ENCODE measurements around the gene EPB41L4B.

Gene EPB41L4B

GRCh38 chr9:109186857-109187520, 133.9 kb downstream of the EPB41L4B start:
- Histone ChIP-seq H3K27ac (ENCODE audit: low read length) (no peak overlapping the region), H3K27me3 (ENCODE audit: control insufficient read depth, insufficient read depth, low read length) (no peaks in the 10 kb centered on the region), H3K4me1 (ENCODE audit: control insufficient read depth, low read depth, low read length) (no peaks in the 10 kb centered on the region), H3K9ac (ENCODE audit: low read length) (no peak overlapping the region), H3K9me3 (ENCODE audit: control insufficient read depth, low read depth, low read length) (no peaks in the 10 kb centered on the region), H3K36me3 (ENCODE audit: control insufficient read depth, low read depth, low read length) (no peaks in the 10 kb centered on the region), H3K4me3 (ENCODE audit: low read length) (no peak overlapping the region)

DNA sequence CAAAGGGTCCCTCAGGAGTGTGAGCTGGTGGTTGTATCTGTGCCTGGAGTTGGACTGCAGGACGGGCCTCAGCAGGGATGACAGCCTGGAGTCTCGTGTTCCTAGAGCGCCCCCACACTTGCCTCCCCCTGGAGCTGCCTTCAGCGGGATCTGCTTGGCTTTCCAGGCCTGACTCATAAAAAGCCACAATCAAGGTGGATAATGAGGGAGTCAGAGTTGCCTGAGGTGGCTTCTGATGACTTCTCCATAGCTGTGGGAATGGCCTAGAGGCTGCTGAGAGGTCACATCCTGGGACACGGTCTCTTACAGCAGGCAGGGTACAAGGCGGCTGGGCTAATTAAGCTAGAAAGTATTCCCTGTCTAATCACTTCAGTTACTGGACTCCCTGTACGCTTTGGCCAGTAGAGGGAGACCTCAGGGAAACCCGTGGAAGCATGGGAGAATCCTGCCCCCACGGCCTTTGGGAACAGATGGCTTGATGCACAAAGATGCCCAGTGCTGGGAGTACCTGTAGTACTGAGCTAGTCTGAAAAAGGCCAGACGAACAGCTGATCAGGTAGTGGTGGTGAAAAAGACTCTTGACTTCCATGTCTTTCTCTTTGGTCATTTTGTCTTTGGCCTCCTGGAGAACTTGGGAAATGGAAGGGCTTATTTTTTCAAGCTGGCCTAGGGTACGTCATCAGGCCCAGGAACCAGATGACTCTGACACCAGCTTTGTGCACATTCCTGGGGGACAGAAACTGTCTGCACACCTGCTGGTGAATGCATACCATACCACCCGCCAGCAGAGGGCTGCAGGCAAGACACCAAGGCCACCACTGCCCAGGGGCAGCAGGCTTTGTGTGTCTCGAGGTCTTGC, 137.7 kb downstream of the EPB41L4B start:
- Histone ChIP-seq H3K4me1 (ENCODE audit: control insufficient read depth, low read depth, low read length) (no peaks in the 10 kb centered on the region), H3K9ac (ENCODE audit: low read length) (no peak overlapping the region), H3K36me3 (ENCODE audit: control insufficient read depth, low read depth, low read length) (no peaks in the 10 kb centered on the region)

DNA sequence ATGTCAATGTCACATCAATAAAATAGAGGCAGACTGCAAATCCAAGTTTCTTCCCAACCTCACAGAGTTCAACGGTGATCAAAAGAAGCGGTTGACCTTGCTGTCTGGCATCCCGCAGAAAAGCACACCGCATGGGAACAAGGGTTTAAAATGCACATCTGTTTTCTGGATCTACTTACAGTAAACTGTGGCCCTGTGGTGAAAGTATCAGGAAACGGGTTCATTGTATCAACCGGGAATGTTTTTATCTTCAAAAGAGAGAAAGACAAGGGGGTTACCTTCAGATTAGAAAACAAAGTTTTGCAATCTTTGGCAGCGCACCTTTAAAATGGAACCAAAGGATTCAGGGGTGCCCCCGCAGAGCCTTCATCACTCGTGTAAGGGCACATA, 138.3 kb downstream of the EPB41L4B start:
- H3K27ac ChIP-seq (ENCODE audit: low read length), result no peak overlapping the region
- no peak overlapping the region for H3K4me3 ChIP-seq (ENCODE audit: low read length)
- H3K36me3 ChIP-seq (ENCODE audit: control insufficient read depth, low read depth, low read length), result no peaks in the 10 kb centered on the region
- no peaks in the 10 kb centered on the region for H3K27me3 ChIP-seq (ENCODE audit: control insufficient read depth, insufficient read depth, low read length)
- H3K9me3 ChIP-seq (ENCODE audit: control insufficient read depth, low read depth, low read length), result no peaks in the 10 kb centered on the region
- H3K9ac ChIP-seq (ENCODE audit: low read length), result no peak overlapping the region
- no peaks in the 10 kb centered on the region for H3K4me1 ChIP-seq (ENCODE audit: control insufficient read depth, low read depth, low read length)

More for the DNA sequence above, 137.7 kb downstream of the EPB41L4B start:
- H3K9me3 ChIP-seq (ENCODE audit: control insufficient read depth, low read depth, low read length), result no peaks in the 10 kb centered on the region
- H3K27me3 ChIP-seq (ENCODE audit: control insufficient read depth, insufficient read depth, low read length), result no peaks in the 10 kb centered on the region
- no peak overlapping the region for H3K4me3 ChIP-seq (ENCODE audit: low read length)
- no peak overlapping the region for H3K27ac ChIP-seq (ENCODE audit: low read length)

GRCh38 chr9:109181284-109181683, 139.6 kb downstream of the EPB41L4B start:
- H3K36me3 ChIP-seq (ENCODE audit: control insufficient read depth, low read depth, low read length), result no peaks in the 10 kb centered on the region
- H3K9me3 ChIP-seq (ENCODE audit: control insufficient read depth, low read depth, low read length), result no peaks in the 10 kb centered on the region
- H3K4me3 ChIP-seq (ENCODE audit: low read length), result no peak overlapping the region
- no peaks in the 10 kb centered on the region for H3K27me3 ChIP-seq (ENCODE audit: control insufficient read depth, insufficient read depth, low read length)
- H3K9ac ChIP-seq (ENCODE audit: low read length), result no peak overlapping the region
- no peaks in the 10 kb centered on the region for H3K4me1 ChIP-seq (ENCODE audit: control insufficient read depth, low read depth, low read length)
- no peak overlapping the region for H3K27ac ChIP-seq (ENCODE audit: low read length)

GRCh38 chr9:109179801-109180523, 140.9 kb downstream of the EPB41L4B start:
- Histone ChIP-seq H3K27me3 (ENCODE audit: control insufficient read depth, insufficient read depth, low read length) (no peaks in the 10 kb centered on the region), H3K36me3 (ENCODE audit: control insufficient read depth, low read depth, low read length) (no peaks in the 10 kb centered on the region), H3K9me3 (ENCODE audit: control insufficient read depth, low read depth, low read length) (no peaks in the 10 kb centered on the region), H3K27ac (ENCODE audit: low read length) (no peak overlapping the region), H3K4me3 (ENCODE audit: low read length) (no peak overlapping the region), H3K9ac (ENCODE audit: low read length) (no peak overlapping the region), H3K4me1 (ENCODE audit: control insufficient read depth, low read depth, low read length) (no peaks in the 10 kb centered on the region)

GRCh38 chr9:109176963-109177362, 143.9 kb downstream of the EPB41L4B start:
- H3K36me3 ChIP-seq (ENCODE audit: control insufficient read depth, low read depth, low read length), result no peaks in the 10 kb centered on the region
- H3K27ac ChIP-seq (ENCODE audit: low read length), result no peak overlapping the region
- no peaks in the 10 kb centered on the region for H3K9me3 ChIP-seq (ENCODE audit: control insufficient read depth, low read depth, low read length)
- H3K9ac ChIP-seq (ENCODE audit: low read length), result no peak overlapping the region
- H3K4me1 ChIP-seq (ENCODE audit: control insufficient read depth, low read depth, low read length), result no peaks in the 10 kb centered on the region
- no peak overlapping the region for H3K4me3 ChIP-seq (ENCODE audit: low read length)
- no peaks in the 10 kb centered on the region for H3K27me3 ChIP-seq (ENCODE audit: control insufficient read depth, insufficient read depth, low read length)

DNA sequence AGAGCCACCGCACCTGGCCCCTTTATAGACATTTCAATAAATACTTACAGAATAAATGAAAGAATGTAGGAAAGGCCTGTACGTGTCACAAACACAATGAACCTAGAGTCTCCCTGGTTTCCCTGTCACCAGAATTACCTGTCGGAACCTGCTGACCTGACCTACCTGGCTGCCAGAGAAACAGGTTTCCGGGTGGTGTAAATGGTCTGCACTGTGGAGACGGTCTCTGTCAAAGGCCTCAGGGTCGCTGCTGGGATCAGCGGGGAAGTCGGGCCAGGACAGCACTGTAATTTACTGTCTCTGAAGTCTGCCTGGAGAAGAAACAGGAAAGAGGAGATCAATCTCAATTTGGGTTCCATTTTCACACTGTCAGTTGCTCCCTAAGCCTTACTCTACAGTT, 144.5 kb downstream of the EPB41L4B start:
- H3K4me3 ChIP-seq (ENCODE audit: low read length), result no peak overlapping the region
- no peaks in the 10 kb centered on the region for H3K9me3 ChIP-seq (ENCODE audit: control insufficient read depth, low read depth, low read length)
- no peak overlapping the region for H3K27ac ChIP-seq (ENCODE audit: low read length)
- no peaks in the 10 kb centered on the region for H3K36me3 ChIP-seq (ENCODE audit: control insufficient read depth, low read depth, low read length)
- H3K4me1 ChIP-seq (ENCODE audit: control insufficient read depth, low read depth, low read length), result no peaks in the 10 kb centered on the region
- H3K9ac ChIP-seq (ENCODE audit: low read length), result no peak overlapping the region
- no peaks in the 10 kb centered on the region for H3K27me3 ChIP-seq (ENCODE audit: control insufficient read depth, insufficient read depth, low read length)

DNA sequence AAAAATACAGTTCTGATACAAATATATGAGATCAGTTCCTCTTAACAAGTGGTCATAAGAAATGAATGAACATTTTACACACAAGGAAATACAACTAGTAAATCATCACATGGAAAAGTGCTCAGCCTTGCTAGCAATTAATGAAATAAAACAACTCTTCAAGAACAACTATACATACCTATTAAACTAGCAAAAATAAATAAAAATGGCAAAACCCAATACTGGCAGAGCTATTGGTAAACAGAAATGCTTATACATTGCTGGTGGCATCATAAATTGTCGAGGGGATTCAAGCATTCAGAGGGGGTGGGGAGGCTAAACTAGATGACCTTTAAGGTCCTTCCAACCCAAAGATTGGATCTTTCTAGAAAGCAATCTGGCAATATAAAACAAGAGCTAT, 147.9 kb downstream of the EPB41L4B start:
- Histone ChIP-seq H3K9ac (ENCODE audit: low read length) (no peak overlapping the region), H3K9me3 (ENCODE audit: control insufficient read depth, low read depth, low read length) (no peaks in the 10 kb centered on the region), H3K36me3 (ENCODE audit: control insufficient read depth, low read depth, low read length) (no peaks in the 10 kb centered on the region), H3K27ac (ENCODE audit: low read length) (no peak overlapping the region), H3K4me1 (ENCODE audit: control insufficient read depth, low read depth, low read length) (no peaks in the 10 kb centered on the region), H3K27me3 (ENCODE audit: control insufficient read depth, insufficient read depth, low read length) (peaks cover 5% of the 10 kb centered on the region), H3K4me3 (ENCODE audit: low read length) (no peak overlapping the region)

- H3K9ac ChIP-seq (ENCODE audit: low read length), result no peak overlapping the region
- no peaks in the 10 kb centered on the region for H3K36me3 ChIP-seq (ENCODE audit: control insufficient read depth, low read depth, low read length)
- H3K4me3 ChIP-seq (ENCODE audit: low read length), result no peak overlapping the region
- no peaks in the 10 kb centered on the region for H3K4me1 ChIP-seq (ENCODE audit: control insufficient read depth, low read depth, low read length)
- H3K27me3 ChIP-seq (ENCODE audit: control insufficient read depth, insufficient read depth, low read length), result peaks cover 13% of the 10 kb centered on the region
- H3K27ac ChIP-seq (ENCODE audit: low read length), result no peak overlapping the region
- H3K9me3 ChIP-seq (ENCODE audit: control insufficient read depth, low read depth, low read length), result no peaks in the 10 kb centered on the region
Measured at GRCh38 chr9:109171926-109172325, 148.9 kb downstream of the EPB41L4B start.

DNA sequence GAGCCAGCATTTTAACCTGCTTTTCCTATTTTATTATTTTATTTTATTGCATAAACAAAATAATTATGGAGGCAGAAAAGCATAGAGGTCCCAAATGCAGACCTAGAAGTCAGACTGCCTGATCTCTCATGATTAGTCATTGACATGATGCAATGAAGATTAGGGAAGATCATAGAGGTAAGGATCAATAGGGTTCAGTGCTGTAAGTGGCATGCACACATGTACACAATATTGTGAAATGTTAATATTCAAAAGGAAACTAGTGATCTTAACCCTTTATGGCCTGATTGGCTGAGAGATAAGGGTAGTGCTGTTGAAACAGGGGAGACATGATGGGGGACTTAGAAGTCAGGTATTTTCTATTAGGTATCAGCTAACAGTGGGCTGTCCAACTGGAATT, 152.7 kb downstream of the EPB41L4B start:
- Histone ChIP-seq H3K36me3 (ENCODE audit: control insufficient read depth, low read depth, low read length) (no peaks in the 10 kb centered on the region), H3K4me1 (ENCODE audit: control insufficient read depth, low read depth, low read length) (peaks cover 6% of the 10 kb centered on the region), H3K27me3 (ENCODE audit: control insufficient read depth, insufficient read depth, low read length) (peaks cover 35% of the 10 kb centered on the region), H3K9me3 (ENCODE audit: control insufficient read depth, low read depth, low read length) (no peaks in the 10 kb centered on the region), H3K4me3 (ENCODE audit: low read length) (no peak overlapping the region), H3K27ac (ENCODE audit: low read length) (no peak overlapping the region), H3K9ac (ENCODE audit: low read length) (no peak overlapping the region)

- no peak overlapping the region for H3K27ac ChIP-seq (ENCODE audit: low read length)
- no peaks in the 10 kb centered on the region for H3K9me3 ChIP-seq (ENCODE audit: control insufficient read depth, low read depth, low read length)
- peak overlapping the region; percentile 54 for H3K4me3 ChIP-seq (ENCODE audit: low read length)
- H3K9ac ChIP-seq (ENCODE audit: low read length), result no peak overlapping the region
- H3K27me3 ChIP-seq (ENCODE audit: control insufficient read depth, insufficient read depth, low read length), result peaks cover 35% of the 10 kb centered on the region
- peaks cover 6% of the 10 kb centered on the region for H3K4me1 ChIP-seq (ENCODE audit: control insufficient read depth, low read depth, low read length)
- H3K36me3 ChIP-seq (ENCODE audit: control insufficient read depth, low read depth, low read length), result no peaks in the 10 kb centered on the region
Measured at GRCh38 chr9:109167716-109168115, 153.1 kb downstream of the EPB41L4B start.
